HUDEP-2 (cell line): ENCODE results near the gene INSIG1.

Source experiments
- DNase-seq, 76 experiments: peaks; one replicate each; lab custom pipeline; 2025; ENCODE audit not compliant: unreplicated experiment in 76 of 76; lab: John Stamatoyannopoulos, UW

The INSIG1 gene

DNA sequence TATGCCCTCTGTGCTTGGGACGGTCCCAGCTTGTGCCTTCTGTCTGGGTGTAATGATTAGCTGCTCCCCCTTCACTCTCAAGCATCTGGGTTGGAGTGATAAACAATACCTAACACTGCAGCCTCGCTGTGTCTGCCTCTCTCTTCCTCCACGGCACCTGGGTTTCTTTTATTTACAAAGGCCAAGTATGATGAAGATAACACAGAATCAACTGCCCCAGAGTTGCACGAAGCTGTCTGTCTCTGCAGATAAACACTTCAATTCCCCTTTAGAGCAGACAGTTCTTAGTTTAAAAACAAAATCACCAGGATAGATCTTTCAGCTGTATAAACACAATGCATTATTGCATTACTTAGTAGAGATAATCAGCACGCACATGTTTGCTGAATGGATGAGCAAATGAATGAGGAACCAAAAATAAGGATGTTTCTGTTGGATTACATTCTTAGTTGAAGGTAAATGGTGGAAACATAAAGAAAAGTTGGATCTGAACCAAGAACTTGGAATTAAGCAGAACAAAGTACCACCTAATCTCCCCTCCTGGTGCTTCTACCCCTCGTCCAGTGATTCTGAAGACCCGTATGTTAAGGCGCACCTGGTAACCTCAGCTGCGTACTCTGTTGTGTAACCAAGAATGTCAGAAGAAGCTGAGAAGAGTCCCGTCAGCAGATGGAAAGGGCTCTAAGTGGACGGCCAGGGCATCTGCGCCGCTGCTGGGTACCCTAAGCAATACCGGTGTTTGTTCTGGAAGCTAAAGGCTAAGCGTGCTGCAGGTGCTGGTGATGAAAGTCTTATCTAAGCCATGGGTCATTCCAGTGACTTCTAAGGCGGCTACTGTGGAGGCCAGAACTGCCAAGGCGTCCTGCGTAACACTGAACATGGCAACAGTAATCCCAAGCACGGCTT, 26.6 kb downstream of the INSIG1 start:
- peak in 73 of 76 experiments; percentile 45 to 97 (median 82) for DNase-seq

DNA sequence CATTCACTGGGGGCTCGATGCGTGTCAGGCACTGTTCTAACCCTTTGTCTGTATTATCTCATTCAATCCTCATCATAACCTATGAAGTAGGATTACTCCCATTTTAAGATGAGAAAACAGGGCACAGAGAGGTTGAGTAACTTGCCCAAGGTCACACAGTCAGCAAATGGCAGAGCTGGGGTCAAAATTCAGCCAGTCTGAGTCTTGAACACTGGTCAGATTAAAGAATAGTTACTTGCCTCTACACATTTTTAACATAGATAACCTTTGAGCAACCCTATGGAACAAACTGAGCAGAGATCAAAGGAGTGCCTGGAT, 27.2 kb downstream of the INSIG1 start:
- DNase-seq = no peak

- DNase-seq = no peak
Measured at GRCh38 chr7:155326385-155326784, 28.7 kb downstream of the INSIG1 start.

- DNase-seq = no peak
Measured at GRCh38 chr7:155327590-155328320, 30.1 kb downstream of the INSIG1 start.

- DNase-seq = no peak
Measured at GRCh38 chr7:155329225-155329624, 31.5 kb downstream of the INSIG1 start.

DNA sequence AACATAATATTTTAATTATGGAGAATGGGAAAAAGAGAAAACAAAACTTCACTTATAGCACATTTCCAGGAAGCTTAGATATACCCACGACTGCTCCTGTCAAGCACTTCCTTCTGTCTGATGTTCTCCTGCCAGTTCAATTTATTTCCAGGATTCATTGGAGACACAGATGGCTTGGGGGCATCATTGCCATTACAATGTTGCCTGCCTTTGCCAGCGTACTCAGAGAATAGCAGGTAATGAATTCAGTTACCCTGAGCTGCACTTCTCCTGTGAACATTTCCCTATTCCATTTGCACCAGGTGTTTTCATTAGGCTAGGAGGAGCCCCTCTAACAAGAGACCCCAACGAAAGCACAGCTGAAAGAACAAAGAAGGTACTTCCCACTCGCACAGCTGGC, 33.7 kb downstream of the INSIG1 start:
- DNase-seq = no peak

DNA sequence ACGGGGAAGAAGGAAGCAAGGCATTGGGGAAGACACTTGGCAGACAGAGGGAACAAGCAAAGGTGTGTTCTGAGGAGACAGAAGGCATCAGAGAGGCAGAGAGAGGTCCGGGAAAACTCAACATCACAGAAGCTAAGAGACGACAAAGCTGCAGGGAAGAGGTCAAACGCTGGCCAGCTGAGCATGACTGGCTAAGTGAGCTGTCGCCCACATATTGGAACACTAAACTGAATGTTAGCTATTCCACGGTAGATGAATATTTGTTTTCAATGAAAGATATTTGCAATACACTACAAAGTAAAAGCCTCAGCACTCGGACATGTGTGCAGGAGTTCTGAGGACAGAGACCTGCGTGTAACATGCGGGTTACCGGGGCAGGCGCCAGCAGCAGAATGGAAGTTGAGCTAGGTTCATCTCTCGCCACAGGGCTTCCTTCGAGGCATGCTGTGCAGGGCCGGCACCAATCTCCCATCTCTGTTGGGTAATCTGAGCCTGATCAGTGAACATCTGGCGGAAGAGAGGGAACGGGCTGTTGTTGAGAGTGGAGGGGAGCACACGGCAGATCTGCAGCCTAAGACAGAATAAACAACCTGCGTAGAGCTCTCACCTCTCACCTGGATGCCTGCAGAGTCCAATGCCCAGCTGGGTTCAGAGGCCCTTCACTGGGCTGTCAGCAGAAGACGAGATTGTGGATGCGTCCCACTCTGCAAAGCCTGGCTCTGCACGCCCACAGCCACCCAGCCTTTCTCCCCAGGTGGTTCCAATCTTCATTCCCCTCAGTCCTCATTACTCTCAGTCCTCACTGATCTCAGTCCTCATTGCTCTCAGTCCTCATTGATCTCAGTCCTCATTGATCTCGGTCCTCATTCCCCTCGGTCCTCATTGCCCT, 35.9 kb downstream of the INSIG1 start:
- DNase-seq = no peak

- no peak for DNase-seq
Measured at GRCh38 chr7:155336812-155337602, 39.3 kb downstream of the INSIG1 start.

- no peak for DNase-seq
Measured at GRCh38 chr7:155337946-155338631, 40.4 kb downstream of the INSIG1 start.

DNA sequence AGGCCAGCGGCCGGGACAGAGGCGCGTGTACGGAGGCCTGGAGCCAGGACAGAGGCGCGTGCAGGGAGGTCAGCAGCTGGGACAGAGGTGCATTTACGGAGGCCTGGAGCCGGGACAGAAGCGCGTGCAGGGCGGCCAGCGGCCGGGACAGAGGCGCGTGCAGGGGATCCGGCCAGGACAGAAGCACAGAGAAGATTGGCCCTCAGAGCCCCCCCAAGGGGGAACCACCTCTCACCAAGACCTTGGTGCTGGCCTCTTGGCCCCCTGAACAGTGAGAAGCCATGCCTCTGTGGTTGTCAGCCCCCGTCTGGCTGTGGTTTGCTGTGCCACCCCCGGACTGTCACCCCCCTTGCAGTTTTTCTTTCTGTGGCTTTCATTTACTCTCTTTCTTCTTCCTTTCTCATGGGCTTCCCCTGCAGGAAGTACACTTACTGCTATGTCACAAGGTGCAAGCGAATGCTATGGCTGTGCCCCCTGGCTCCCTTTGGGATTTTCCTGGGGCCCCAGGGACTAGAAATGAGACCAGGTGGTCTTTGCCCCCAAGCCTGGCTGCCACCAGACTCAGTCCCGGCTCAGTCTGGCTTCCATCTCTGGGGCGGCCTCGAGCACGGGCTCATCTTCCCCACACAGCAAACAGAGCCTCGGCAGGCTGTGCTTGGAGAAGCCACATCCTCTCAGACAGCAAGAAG, 41.1 kb downstream of the INSIG1 start:
- no peak for DNase-seq

DNA sequence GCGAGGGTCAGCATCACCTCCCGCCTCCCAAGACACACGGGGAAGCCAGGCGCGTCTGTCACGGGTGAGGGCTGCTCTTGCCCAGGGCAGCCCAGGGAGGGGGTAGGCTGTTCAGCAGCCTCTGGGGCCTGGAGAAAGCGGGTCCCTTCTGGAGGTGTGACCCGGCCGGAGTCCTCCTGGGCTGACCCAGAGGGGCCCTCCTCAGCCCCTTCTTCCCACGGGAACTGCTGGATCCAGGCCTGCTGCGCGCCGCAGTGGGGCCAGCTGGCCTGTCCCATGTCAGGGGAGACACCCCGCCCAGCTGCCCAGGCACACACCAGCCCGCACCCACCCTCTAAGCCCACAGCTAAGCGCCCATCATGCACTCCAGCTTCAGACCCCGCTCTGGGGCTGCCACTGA, 41.8 kb downstream of the INSIG1 start:
- DNase-seq = no peak

DNA sequence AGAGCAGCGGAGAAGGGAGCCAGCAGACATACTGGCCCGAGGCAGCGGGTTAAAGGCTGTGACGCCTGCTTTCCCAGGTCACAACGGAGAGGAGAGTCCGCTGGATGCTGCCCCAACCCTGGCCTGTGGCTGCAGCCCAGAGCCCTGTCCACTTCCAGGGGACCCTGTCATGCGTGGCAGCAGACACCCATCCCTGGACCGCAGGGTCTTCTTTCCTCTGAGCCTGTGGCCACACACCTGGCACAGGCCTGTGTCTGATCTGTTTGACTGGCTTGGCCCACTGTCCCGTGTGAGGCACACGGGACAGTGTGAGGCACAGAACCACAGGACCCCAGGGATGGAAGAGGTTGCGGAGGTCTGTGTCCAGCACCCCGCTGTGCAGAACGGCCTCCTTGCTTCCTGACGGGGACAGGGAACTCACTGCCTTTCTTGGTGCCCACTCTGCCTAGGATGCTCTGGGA, 42.4 kb downstream of the INSIG1 start:
- DNase-seq = no peak

DNA sequence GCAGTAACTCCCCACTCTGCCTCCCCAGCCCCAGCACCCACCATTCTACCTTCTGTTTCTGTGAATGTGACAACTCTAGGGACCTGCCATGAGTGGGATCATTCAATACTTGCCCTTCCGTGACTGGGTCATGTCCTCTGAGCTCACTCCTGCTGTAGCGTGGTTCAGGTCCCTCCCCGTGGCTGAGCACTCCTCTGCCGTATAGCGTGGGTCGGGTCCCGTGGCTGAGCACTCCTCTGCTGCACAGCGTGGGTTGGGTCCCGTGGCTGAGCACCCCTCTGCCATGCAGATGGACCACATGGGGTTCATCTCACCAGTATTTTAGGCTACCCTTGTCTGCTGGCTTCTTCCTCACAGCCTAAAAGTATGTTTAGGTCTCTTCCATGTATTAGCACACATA, 43.0 kb downstream of the INSIG1 start:
- DNase-seq = no peak

DNA sequence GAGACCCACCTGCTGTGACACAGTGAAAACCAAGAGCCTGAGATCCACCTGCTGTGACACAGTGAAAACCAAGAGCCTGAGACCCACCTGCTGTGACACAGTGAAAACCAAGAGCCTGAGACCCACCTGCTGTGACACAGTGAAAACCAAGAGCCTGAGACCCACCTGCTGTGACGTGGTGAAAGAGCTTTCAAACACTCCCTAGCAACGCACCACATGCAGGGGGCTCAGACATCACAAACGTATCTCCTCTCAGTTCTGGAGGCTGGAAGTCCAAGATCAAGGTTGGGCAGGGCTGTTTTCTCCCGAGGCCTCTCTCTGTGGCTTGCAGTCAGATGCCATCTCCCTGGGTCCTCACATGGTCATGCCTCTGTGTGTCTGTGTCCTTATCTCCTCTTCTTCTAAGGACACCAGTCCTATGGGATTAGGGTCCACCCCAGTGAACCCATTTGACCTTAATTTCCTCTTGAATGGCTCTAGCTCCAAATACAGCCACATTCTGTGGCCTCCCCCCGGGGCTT, 43.8 kb downstream of the INSIG1 start:
- no peak for DNase-seq

- no peak for DNase-seq
Measured at GRCh38 chr7:155342313-155342712, 44.6 kb downstream of the INSIG1 start.

DNA sequence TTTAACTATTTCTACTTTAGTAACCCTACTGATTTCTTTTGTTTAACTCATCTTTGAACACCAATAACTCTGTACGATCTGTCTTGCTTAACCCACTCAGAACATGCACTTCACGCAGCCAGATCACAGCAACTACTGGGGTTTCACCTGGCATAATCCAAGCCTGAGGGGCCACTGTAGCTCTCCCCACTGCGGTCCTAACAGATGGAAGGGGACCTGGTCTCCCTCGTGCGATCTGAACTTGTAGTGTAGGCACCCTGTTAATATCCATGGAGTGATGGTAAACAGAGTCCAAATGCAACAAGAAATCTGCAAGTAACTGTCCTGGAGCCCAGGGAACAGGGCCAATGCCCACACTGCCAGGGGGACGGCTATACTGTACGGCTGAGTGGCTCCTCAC, 45.5 kb downstream of the INSIG1 start:
- no peak for DNase-seq

DNA sequence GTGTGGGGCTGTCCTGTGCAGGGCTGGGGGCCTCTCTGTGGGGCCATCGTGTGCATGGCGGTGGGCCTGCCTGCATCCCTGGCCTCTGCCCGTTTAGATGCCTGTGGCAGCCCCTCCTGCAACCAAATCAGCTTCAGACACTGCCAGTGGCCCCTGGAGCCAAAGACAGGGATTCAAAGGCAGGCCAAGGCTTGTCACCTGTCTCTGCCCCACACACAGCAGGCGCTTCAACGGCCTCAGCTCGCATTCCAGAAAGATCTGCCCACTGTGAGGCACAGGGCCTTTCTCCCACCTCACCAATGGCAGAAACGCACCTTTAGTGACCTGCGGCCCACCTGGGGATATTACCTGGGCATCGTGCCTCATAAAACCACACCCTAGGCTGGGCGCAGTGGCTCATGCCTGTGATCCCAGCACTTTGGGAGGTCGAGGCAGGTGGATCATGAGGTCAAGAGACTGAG, 46.0 kb downstream of the INSIG1 start:
- no peak for DNase-seq

DNA sequence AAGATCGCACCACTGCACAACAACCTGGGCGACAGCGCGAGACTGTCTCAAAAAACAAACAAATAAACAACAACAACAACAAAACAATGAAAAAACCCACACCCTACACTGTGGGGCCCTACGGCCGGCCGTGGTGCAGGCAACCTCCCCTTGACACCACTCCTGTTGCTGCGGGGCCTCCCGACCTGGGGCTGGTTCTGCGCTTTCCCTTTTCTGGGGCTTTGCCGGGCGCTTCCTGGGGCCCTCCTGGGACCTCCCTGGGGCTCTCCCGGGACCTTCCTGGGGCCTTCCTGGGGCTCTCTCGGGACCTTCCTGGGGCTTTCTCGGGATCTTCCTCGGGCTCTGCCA, 46.6 kb downstream of the INSIG1 start:
- DNase-seq = peak in 1 of 76 experiments; percentile 14
